Kidney capillary endothelial cell (primary cell): ENCODE measurements around the gene PDE6D.
A peak's percentile ranks its signal among the peaks of the same experiment; 100 is the strongest.

Source experiments
- DNase-seq: peaks from one replicate; pipeline ENCODE4 v3.0.0-alpha.2; 2018; ENCODE audit warnings: low spot score

PDE6D gene

DNA sequence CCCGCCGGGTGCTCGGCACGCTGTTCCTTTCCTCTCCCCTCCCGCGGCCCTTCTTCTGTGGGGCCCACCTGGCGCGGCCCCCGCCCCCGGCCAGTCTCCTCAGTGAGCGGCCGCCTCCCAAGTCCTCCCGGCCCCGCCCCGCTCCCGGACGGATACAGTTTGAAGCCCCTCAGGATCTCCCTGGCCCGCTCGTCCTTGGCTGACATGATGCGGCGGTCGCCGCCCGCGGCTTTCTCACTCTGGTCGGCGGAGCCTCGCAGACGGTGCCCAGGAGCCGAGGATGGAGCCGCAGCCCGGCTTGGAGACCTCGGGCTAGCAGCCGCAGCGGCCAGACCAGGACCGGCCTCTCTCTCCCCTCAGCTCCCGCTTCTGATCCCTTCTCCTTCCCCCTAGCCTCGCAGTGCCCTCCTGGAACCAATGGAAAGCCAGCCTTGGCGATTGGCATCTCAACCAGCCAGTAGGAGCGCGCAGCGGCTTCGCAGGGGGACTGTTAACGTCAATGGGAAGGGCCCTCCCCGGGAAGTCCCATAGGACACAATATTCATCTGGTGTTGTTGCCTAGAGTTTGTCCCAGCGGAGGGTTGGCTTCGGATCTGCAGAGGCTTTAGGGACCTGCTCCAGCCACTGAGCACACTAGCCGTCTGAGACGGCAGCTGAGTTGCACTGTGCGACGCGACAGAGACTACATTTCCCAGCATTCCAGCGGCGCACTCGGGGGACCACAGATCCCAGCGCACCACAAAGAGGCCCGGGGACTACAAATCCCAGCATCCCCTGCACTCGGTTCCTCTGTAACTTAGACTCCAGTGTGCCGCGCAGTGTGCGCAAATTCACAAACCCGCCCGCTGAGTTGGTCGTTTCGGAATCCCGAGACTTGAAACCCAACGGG is at the start of gene PDE6D:
PDE6D (minus strand) TSS at position 374 of the 889 bp plus-strand sequence; CDS start at position 206, 168 bp downstream.
- peak; percentile 91 for DNase-seq

- DNase-seq, result no peak
Measured at GRCh38 chr2:231821908-231822307, 40.8 kb upstream of the PDE6D start.

GRCh38 chr2:231820786-231821303 is 39.8 kb upstream of the PDE6D start:
- no peak for DNase-seq

- no peak for DNase-seq
Measured at GRCh38 chr2:231819447-231820042, 38.5 kb upstream of the PDE6D start.

DNA sequence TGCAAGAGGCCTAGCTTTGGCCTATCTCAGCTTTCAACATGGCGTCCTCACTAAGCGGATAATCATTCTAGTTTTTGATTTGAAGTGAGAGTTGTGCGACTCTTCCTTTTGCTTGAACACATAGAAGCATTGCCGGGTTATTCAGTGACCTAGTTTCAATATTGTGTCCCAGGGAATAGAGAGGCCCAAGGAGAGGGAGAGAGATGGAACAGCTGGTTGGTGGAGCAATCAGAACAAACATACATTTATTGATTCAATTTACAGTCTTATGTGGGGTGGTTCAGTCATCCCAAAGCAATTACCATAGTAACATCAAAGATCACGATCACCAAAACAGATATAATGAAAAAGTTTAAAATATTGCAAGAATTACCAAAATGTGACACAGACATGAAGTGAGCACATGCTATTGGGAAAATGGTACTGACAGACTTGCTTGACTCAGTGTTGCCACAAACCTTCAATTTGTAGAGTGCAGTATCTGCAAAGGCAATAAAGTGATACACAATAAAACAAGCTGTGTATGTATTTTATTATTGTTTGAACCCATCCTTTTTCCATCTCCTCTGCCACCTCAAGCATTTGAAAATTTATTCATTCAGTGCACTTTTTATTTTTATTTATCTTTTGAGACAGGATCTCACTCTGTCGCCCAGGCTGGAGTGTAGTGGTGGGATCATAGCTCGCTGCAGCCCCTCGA is 35.4 kb upstream of the PDE6D start:
- no peak for DNase-seq

- peak; percentile 23 for DNase-seq
Measured at GRCh38 chr2:231810905-231811304, 29.8 kb upstream of the PDE6D start.

- DNase-seq, result no peak
Measured at GRCh38 chr2:231807020-231807419, 25.9 kb upstream of the PDE6D start.

DNA sequence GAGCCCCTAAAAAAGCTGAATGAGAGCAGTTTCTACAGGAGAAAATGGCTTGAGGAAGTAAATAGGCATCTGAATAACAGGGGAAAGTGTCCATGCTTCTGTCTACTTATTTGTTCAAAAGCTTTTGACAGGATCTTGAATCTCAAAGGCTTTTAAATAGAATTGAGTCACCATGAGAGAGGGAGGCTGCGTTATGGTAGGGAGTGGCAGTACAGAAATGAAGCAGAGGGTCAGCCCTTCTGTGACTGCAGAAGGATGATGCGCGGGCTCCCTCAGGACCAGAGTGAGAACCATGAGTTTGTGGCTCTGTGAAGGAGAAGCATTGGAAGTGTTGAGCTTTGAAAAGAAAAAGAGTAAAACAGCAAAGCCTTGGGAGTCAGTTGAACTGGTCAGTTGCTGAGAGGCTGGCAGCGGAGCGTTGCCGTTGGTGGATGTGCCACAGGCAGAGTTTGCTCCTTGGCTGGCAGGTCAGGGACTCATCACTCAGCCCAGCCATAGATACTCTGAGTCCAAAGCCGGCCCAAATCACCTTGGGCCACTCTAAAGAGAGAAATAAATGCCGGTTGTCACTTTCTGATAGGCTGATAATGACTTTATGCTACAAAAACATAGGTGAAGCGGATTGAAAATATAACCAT is 22.5 kb upstream of the PDE6D start:
- DNase-seq, result no peak

- peak; percentile 50 for DNase-seq
Measured at GRCh38 chr2:231800493-231801091, 19.5 kb upstream of the PDE6D start.

DNA sequence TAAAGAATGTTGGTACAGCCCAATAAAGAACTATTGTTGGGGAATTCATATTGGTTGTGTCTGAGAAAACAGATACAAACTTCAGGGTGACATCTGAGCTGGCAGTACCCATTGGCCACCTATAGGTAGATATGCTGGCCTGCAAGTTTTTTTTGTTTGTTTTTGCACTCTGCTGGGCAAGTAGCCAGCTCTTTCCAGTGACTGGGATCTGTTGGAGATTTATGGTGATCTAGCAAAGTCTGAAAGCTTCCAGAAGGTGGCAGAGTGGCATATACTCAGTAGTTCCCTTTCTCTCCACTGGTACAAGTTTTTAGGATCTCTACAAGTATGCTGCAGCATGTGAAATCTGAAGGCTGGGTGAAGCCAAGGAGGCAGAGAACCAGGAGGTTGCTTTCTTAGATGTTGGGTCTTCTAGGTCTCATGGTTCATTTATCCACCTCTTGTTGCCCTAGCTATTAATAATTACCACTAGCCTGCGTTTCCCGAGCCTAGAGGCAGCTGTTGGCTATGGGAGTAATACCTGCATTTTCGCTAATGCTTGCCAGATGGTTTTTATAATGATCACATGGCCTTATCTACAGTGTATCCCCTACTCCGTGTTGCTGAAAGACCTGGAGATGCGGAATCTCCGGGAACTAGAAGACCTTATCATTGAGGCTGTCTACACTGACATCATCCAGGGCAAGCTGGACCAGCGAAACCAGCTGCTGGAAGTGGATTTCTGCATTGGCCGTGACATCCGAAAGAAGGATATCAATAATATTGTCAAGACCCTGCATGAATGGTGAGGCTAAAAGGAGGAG is 14.6 kb upstream of the PDE6D start:
- DNase-seq, result peak; percentile 34

GRCh38 chr2:231794383-231794782 is 13.3 kb upstream of the PDE6D start:
- no peak for DNase-seq

DNA sequence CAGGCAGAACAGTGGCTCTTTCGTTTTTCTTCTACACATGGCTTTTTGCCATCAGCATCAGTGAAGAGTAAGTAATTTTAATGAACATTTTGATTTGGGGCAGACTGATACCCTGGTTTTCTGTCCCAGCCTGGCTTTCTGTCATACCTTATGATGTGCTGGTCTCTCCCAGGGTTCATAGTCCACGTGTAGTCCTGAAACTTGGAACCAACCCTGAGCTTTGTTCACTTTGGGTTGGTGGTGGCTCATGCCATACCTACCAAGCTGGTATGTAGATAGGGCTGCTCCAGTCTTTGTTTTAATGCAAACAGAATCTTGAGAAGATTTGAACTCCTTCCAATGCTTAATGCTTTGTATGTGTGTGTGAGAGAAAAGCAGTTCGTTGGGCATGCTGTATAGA is 10.0 kb upstream of the PDE6D start:
- no peak for DNase-seq

GRCh38 chr2:231786917-231787292 is 5.8 kb upstream of the PDE6D start:
- no peak for DNase-seq

DNA sequence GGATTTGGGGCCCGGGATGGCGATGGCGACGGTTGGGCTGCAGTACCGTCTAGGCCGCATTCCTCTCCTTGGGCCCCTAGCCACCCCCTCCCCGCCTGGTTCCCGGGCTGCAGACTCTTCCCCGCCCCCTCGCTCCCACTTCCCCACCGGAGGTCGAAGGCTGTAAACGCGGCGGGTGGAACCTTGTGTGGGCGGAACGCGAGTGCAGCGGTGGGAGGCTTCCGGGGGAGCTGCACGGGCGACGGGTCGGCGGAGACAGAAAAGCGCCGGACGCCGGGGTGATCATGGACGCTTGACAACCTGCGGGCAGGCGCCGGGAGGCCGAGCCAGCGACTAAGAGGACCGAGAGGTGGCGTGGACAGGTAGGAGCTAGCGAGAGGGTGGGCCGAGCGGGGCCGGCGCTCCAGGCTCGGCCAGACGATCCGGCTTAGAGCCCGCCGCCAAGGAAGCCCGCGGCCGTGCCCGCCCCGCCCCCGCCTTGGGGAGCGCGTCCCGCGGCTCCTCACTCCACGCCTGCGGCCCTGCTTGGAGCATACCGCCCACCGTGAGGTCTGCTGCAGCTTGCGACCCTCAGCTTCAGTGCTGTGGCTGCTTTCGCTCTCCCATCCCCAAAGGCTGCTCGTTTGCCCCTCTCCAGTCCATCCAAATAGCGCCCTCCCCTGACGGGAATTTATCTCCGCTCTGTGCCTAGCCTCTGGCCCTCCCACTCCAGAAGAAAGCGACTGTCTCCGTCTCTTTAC is 5.3 kb upstream of the PDE6D start, which contains the start of gene COPS7B:
COPS7B (plus strand) TSS at position 269 of the 740 bp plus-strand sequence. CDS start 2,126 bp downstream, outside the sequence.
- DNase-seq, result peak; percentile 78

DNA sequence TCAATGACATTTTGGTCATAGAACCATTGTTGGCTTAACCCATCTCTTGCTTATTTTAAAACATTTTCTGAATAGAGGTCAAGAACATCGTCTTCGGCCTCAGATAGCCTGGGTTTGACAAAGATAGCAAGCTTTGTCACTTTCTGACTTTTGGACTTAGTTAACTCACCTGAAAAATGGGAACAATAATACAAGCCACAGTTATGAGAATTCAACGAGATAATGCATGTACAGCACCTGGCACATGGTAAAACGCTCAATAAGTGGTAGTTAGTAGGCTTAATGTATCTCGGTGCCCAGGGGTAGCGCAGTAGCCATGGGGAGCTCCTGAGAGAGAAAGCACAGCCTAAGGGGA is 4.7 kb upstream of the PDE6D start:
- DNase-seq, result no peak

GRCh38 chr2:231785413-231785812 is 4.3 kb upstream of the PDE6D start:
- no peak for DNase-seq

DNA sequence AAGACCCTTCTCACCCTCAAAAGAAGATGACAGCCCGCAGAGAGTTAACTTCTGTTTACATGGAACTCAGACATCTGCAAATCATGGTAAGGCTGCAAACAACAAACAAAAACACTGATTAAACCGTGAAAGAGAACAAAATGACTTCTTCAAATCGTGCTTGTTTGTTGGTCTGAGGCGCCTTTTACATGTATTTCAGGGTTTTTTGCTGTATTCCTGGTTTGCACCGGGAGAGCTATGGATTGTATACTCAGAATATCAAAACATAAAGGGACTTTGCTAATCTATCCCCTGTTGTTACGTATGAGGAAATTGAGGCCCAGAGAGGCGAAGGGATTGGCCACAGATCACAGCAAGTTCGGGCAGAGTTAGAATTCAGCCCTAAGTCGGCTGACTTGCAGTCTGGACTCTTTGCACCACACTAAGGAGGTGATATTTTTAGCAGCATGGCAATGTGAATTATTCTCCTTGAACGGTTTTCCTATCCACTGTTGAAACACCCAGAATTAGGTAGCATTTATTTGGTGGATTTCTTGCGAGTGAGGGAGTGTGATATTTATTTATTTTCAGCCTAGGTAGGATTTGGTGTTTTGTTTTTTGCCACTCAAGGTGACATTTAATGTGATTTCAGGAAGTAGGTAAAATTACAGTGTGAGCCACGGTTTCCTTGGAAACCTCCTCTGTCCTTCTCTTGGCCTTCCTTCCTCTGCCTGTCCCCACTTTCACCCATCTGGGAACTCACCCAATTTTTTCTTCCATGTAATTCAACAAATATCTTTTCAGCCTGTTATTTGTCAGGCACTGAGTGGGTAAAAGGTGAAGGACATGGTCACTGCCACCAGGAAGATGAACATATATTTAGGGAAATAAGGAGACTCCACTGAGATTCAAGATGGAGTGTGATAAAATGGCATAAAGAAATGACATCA is 980 bp upstream of the PDE6D start:
- DNase-seq, result no peak

GRCh38 chr2:231780123-231780908 is 766 bp downstream of the PDE6D start:
- DNase-seq, result no peak
